Epidermal melanocyte (primary cell): ENCODE results near the gene FNDC3B.
"Not testable (repeated sequence)": the region's sequence is repeated elsewhere in the genome, so short reads cannot be mapped to it uniquely, and the experiment has no call there.

Experiments
- DNase-seq: peaks from one replicate; pipeline ENCODE4 v3.0.0; 2011; ENCODE audit warnings: low spot score; ENCODE audit not compliant: insufficient read length

The FNDC3B gene

DNA sequence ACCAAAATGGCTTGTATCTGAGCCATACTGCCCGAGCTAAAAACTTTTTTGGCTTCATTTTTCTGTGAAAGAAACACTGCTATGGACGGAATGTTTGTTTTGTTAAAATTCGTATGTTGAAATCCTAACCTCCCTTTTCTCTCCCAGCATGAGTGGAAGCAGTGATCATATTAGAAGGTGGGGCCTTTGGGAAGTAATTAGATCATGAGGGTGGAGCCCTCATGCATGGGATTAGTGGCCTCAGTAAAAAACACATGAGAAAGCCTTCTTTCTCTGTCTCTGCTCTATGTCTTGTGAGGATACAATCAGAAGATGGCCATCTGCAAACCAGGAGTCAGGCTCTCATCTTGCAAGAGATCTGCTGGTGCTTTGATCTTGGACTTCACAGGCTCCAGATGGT, 7.4 kb upstream of the FNDC3B start:
- no peak for DNase-seq

DNA sequence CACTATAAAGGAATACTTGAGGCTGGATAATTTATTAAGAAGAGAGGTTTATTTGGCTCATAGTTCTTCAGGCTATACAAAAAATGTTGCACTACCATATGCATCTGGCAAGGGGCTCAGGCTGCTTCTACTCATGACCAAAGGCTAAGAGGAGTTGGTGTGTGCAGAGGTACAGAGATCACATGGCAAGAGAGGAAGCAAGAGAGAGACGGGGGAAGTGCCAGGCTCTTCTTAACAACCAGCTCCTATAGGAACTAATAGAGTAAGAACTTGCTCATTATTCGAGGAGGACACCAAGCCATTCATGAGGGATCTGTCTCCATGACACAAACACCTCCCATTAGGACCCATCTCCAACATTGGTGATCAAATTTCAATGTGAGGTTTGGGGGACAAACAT, 6.0 kb upstream of the FNDC3B start:
- DNase-seq: no peak

DNA sequence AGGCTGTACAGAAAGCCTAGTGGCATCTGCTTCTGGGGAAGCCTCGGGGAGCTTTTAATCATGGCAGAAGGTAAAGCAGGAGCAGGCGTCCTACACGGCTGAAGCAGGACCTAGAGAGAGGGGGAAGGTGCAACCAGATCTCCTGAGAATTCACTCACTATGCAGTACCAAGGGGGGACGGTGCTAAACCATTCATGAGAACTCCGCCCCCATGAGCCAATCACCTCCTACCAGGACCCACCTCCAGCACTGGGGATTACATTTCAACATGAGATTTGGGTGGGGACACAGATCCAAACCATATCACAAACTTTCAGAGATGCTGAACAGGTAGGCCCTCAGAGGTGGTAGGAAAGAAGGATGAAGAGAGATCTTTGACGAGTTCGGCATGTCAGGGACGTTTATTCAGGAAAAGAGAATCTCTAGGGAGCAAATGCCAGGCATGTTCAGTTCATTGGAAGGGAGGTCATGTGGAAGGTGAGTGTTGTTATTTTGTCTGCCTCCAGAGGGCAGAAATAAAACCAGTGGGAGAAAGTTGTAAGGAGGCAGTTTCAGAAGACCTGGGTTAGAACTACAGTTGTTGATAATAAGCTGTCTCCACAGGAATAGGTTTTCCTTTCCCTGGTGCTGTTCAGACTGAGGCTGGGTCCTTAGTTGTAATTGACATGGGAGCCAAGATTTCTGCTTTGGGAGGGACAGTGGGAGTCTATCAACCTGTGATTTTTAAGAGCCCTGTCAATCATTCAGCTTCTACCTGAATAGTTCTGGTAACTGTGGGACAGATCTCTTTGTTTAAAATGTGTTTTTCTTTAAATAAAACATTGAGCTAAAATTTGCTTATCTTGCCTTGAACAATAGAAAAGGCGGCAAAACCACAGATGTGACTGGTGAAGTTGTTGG, 4.3 kb upstream of the FNDC3B start:
- DNase-seq: peak; percentile 42

- DNase-seq: no peak
Measured at GRCh38 chr3:172036541-172037215, 2.7 kb upstream of the FNDC3B start.

- no peak for DNase-seq
Measured at GRCh38 chr3:172038798-172039435, 461 bp upstream of the FNDC3B start.

- DNase-seq: peak; percentile 46
Measured at GRCh38 chr3:172040078-172040980, 951 bp downstream of the FNDC3B start.

DNA sequence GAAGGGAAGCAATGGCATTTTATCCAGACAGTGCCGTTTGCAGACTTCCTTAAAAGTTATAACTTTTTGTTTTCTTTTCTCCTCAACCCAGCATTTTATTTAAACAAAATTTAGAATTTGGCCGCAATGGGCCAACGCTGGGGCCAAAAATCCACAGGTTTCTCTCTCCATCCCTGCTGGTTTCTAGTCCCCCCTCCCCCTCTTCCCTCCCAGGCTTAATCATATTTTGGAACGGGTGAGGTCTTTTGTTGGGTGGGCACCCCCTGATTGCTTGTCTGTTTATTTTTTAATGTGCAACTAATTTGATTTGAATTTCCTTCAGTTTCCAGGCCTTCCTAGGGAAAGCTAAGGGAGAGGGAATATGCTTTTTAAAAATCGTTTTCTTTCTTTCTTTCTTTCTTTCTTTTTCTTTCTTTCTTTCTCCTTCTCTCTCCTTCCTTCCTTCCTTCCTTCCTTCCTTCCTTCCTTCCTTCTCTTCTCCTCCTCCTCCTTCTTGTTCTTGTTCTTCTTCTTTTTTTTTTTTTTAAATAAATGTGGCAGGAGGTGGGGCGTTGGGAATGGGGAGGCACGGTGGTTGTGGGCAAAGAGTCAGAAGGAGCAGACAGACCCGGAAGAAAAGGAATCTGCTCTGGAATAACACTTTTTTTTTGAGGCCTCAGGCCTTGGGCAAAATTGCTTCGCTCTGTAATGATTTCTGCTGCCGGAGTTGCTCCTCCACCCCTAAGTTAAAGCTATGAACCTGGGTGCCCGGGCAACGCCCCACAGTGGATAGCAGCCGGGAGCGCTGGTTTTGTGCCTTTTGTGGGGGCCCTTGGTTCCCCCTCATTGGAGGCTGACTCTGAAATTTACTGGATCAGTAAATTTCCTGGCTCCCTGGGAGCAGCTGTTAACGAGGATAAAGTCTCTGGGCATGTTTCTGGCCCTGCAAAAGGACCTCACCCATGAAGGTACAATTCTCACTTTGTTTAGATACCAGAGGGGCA, 1.9 kb downstream of the FNDC3B start:
- peak; percentile 49 for DNase-seq

DNA sequence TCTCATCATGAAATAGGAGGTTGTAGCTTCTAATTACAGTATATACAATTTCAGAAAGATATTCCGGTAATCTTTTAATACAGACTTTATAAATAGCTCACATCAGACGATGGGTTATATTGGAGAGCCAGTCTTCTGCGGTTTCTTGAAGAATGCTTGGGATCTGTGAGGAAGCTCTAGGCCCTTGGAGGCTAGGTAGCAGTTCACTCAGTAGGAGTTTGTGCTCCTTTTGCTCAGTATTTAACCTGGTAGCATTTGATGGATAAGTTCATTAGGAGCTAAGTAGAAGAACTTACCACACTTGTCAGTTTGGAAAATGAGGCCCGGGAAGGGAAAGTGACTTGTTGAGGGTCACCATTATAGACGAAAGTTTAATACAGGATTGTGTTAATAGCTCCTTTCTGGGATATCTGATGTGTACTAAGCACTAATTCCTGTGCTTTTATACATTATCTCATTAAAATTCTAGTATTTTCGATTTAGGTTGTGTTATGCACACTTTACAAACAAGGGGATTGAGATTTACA, 2.8 kb downstream of the FNDC3B start:
- no peak for DNase-seq

DNA sequence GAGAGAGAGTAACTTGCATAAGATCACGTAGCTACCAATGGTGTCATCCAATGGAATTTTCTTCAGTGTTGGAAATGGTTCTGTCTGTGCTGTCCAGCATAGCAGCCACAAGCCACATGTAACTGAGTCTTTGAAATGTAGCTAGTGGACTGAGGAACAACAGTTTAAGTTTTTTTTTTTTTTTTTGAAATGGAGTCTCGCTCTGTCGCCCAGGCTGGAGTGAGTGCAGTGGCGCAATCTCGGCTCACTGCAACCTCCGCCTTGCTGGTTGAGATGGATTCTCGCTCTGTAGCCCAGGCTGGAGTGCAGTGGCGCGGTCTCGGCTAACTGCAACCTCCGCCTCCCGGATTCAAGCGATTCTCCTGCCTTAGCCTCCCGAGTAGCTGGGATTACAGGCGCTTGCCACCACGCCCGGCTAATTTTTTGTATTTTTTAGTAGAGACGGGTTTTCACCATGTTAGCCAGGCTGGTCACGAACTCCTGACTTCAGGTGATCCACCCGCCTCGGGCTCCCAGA, 3.3 kb downstream of the FNDC3B start:
- not testable (repeated sequence) for DNase-seq

DNA sequence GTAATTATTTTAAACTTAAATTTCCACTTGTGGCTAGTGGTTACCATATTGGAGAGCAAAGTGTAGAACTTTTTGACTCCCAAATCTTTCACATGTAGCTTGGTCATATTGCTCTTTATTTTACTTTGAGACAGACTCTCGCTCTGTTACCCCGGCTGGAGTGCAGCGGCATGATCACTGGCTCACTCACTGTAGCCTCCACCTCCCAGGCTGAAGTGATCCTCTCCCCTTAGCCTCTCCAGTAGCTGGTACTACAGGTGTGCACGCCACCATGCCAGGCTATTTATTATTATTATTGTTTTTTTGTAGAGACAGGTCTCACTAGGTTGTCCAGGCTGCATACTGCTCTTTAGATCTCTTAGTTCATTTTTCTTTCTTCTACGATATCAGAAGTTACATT, 3.9 kb downstream of the FNDC3B start:
- DNase-seq: no peak

DNA sequence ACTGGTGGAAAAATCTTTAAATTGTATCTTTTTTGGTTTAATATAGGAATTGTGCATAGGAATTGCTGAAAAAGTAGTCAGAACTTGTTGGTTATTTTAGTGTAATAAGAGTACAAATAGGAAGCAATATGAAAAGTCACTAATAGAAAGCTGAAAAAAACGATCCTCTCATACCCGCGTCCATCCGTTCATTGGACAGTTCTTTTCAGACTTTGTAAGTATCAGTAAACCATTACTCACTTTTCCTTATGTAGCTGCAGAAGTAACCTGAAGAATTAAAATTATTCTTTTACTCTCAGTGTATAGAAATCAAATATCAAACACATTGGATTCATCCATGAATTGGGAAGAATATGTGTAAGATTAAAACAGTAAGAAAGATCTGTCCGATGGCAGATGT, 4.4 kb downstream of the FNDC3B start:
- no peak for DNase-seq

DNA sequence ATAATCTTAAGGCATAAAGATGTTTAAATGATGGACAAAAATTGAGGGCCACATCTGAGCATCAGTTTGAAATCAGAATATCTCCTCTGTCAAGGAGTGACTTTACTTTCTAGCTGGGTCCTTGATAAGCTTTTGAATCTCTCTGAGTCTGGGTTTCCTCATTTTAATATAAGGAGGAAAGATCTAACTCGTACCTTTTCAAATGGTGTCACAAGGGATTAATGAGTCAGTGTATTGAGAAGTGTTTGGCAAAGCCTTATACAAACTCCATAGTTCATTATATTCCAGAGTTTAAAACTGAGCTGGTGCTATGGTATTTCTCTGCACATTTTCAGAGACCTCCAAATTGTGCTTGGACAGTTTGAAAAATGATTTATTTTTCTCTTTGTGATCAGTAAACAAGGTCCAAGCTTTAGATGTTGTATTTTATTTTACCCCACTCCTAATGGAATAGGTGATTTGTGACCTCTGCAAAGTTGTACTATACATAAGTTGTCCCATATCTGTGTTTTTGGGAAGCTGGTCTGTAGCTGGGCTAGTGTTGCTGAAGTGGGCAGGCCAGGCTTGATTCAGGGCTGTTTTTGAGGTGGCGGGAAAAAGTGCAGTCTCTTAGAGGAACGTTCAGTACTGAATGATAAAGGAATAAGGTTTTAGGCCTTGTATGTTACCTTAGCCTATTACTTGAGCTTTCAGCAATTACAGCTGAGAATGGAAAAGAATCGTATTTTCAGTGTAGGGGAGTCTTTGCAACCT, 5.6 kb downstream of the FNDC3B start:
- no peak for DNase-seq

DNA sequence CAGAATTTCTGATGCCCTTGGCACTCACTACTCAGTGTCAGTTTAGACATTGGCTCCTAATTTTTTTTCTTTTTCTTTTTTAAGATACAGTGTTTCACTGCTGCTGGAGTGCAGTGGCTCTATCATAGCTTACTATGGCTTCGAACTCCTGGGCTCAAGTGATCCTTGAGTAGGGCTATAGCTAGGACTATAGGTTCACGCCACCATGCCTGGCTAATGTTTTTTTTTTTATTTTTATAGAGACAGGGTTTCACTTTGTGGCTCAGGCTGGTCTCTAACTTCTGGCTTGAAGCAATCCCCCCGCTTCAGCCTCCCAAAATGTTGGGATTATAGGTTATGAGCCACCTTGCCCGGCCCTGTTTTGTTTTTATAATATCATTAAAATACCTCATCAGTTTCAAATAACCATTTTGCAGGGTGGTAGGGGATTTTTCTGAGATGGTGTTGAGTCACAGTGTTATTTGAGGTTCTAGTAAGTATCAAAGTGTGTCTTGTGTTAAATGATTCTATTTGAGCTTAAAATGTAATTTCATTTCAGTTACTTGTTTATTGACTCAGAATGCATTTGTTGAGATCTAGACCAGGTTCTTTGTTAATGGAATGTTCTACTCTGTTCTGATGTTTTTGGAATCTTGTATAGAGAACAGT, 7.0 kb downstream of the FNDC3B start:
- no peak for DNase-seq

- DNase-seq: no peak
Measured at GRCh38 chr3:172047567-172048115, 8.3 kb downstream of the FNDC3B start.

DNA sequence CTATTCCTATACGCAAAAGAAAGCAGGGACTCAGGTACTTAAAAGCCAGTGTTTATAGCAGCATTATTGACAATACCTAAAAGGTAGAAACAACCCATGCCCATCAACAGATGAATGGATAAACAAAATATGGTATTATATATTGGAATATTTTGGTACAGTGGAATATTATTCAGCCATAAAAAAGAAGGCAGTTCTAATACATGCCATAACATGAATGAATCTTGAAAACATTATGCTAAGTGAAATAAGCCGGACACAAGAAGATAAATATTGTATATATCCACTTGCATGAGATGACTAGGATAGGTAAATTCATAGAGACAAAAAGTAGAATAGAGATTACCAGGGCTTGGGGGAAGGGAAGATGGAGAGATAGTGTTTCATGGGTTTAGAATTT, 9.2 kb downstream of the FNDC3B start:
- DNase-seq: no peak

GRCh38 chr3:172051310-172051956, 12.1 kb downstream of the FNDC3B start:
- no peak for DNase-seq

DNA sequence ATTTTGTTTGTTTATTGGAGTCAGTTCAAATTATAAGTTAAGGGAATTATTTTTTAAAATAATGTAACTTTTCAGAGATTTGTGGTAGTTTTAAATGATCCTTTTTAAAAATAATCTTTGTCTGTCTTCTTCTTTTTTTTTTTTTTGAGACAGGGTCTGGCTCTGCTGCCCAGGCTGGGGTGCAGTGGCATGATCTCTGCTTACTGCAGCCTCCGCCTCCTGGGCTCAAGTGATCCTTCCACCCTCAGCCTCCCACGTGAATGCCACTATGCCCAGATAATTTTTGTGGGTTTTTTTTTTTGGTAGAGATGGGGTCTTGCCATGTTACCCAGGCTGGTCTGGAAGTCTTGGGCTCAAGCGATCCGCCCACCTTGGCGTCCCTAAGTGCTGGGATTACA, 12.6 kb downstream of the FNDC3B start:
- no peak for DNase-seq

- DNase-seq: no peak
Measured at GRCh38 chr3:172052405-172052804, 13.0 kb downstream of the FNDC3B start.
